H9 (cell line): Measurements from ENCODE around the gene HYAL1. TPM values are rescaled to one million over a fixed set of nuclear protein-coding genes. Genes with fewer than 3 reads are reported as not detected.

ENCODE experiments used
- DNase-seq: peaks from one replicate; pipeline ENCODE4 v3.0.0-alpha.2; 2017
- H2AFZ ChIP-seq: one replicate; pipeline ENCODE4 v1.6.1; 2013; ENCODE audit warnings: mild to moderate bottlenecking, low read length, control low read depth, moderate library complexity
- H2AK5ac ChIP-seq: 2 replicates; pipeline ENCODE4 v1.6.1; 2013; ENCODE audit warnings: low read length, control low read depth, mixed read lengths; ENCODE audit not compliant: insufficient read length
- H2BK120ac ChIP-seq: one replicate; pipeline ENCODE4 v1.6.1; 2013; ENCODE audit warnings: low read depth, mild to moderate bottlenecking, low read length, control low read depth, inconsistent platforms; ENCODE audit not compliant: poor library complexity, severe bottlenecking
- H2BK12ac ChIP-seq: 2 replicates; pipeline ENCODE4 v1.6.1; 2013; ENCODE audit warnings: low read length, control low read depth, mixed read lengths, low read depth; ENCODE audit not compliant: insufficient read length
- H2BK15ac ChIP-seq: 2 replicates; pipeline ENCODE4 v1.6.1; 2013; ENCODE audit warnings: low read depth, low read length, control low read depth
- H2BK20ac ChIP-seq: one replicate; pipeline ENCODE4 v1.6.1; 2013; ENCODE audit warnings: low read depth, mild to moderate bottlenecking, low read length, control low read depth, inconsistent platforms; ENCODE audit not compliant: poor library complexity, severe bottlenecking
- H2BK5ac ChIP-seq: 2 replicates; pipeline ENCODE4 v1.6.1; 2013; ENCODE audit warnings: low read length, control low read depth, mixed read lengths; ENCODE audit not compliant: insufficient read length
- H3K14ac ChIP-seq: 2 replicates; pipeline ENCODE4 v1.6.1; 2013; ENCODE audit warnings: low read length, control low read depth; ENCODE audit not compliant: insufficient read depth
- H3K18ac ChIP-seq: 2 replicates; pipeline ENCODE4 v1.6.1; 2013; ENCODE audit warnings: low read depth, mild to moderate bottlenecking, mixed read lengths, low read length, control low read depth; ENCODE audit not compliant: insufficient read length
- H3K23ac ChIP-seq: 2 replicates; pipeline ENCODE4 v1.6.1; 2013; ENCODE audit warnings: low read length, control low read depth, mixed read lengths, low read depth; ENCODE audit not compliant: insufficient read length
- H3K23me2 ChIP-seq: 2 replicates; pipeline ENCODE4 v1.6.1; 2013; ENCODE audit warnings: low read depth, mild to moderate bottlenecking, mixed read lengths, low read length, control low read depth; ENCODE audit not compliant: insufficient read length, poor library complexity, severe bottlenecking
- H3K27ac ChIP-seq: 2 replicates; pipeline ENCODE4 v1.5.1; 2013; ENCODE audit warnings: low read length, control low read depth, mixed read lengths, low read depth; ENCODE audit not compliant: insufficient read length
- H3K27me3 ChIP-seq: 2 replicates; pipeline ENCODE4 v1.6.1; 2013; ENCODE audit warnings: low read length, control low read depth, inconsistent platforms; ENCODE audit not compliant: insufficient read depth
- H3K4ac ChIP-seq: 2 replicates; pipeline ENCODE4 v1.6.1; 2013; ENCODE audit warnings: low read depth, mild to moderate bottlenecking, control low read depth, inconsistent platforms, low read length, moderate library complexity
- H3K4me1 ChIP-seq: 2 replicates; pipeline ENCODE4 v1.6.1; 2013; ENCODE audit warnings: low read length, control low read depth, inconsistent platforms; ENCODE audit not compliant: insufficient read depth
- H3K4me2 ChIP-seq: 2 replicates; pipeline ENCODE4 v1.6.1; 2013; ENCODE audit warnings: low read length, control low read depth, mixed read lengths; ENCODE audit not compliant: insufficient read length, insufficient read depth
- H3K56ac ChIP-seq: 2 replicates; pipeline ENCODE4 v1.6.1; 2013; ENCODE audit warnings: low read depth, mild to moderate bottlenecking, mixed read lengths, low read length, control low read depth; ENCODE audit not compliant: insufficient read length
- H3K79me1 ChIP-seq: 2 replicates; pipeline ENCODE4 v1.6.1; 2013; ENCODE audit warnings: low read depth, mild to moderate bottlenecking, moderate library complexity, low read length, control low read depth, inconsistent platforms; ENCODE audit not compliant: insufficient read depth, poor library complexity, severe bottlenecking
- H3K79me2 ChIP-seq: 2 replicates; pipeline ENCODE4 v1.6.1; 2013; ENCODE audit warnings: low read length, control low read depth, inconsistent platforms; ENCODE audit not compliant: insufficient read depth
- H3K9ac ChIP-seq: 2 replicates; pipeline ENCODE4 v1.6.1; 2013; ENCODE audit warnings: low read length, control low read depth, mixed read lengths; ENCODE audit not compliant: insufficient read length; ENCODE audit errors: extremely low read depth
- H3K9me3 ChIP-seq: one replicate; pipeline ENCODE4 v1.6.1; 2013; ENCODE audit warnings: low read depth, low read length, inconsistent platforms; ENCODE audit not compliant: control insufficient read depth
- H3T11ph ChIP-seq: one replicate; pipeline ENCODE4 v1.6.1; 2013; ENCODE audit warnings: mild to moderate bottlenecking, low read length, control low read depth, inconsistent platforms
- H4K20me1 ChIP-seq: one replicate; pipeline ENCODE4 v1.6.1; 2013; ENCODE audit not compliant: control insufficient read depth, insufficient read length, insufficient read depth
- H4K5ac ChIP-seq: 2 replicates; pipeline ENCODE4 v1.6.1; 2013; ENCODE audit warnings: low read depth, mild to moderate bottlenecking, mixed read lengths, low read length, control low read depth; ENCODE audit not compliant: insufficient read length
- H4K8ac ChIP-seq: replicated peaks from 2 replicates; pipeline ENCODE4 v1.6.1; 2013; ENCODE audit warnings: low read length, control low read depth, mixed read lengths, low read depth; ENCODE audit not compliant: insufficient read length
- H4K91ac ChIP-seq: 2 replicates; pipeline ENCODE4 v1.6.1; 2013; ENCODE audit warnings: low read depth, mild to moderate bottlenecking, moderate library complexity, mixed read lengths, low read length, control low read depth; ENCODE audit not compliant: insufficient read length
- H3K27ac Mint-ChIP-seq, 3 experiments: 2 replicates in 2 of 3; 3 replicates in 1 of 3; pipeline ENCODE4 v1.8.0; 2020 to 2021; ENCODE audit warnings: mixed read lengths in 3 of 3, mild to moderate bottlenecking in 1 of 3, moderate library complexity in 1 of 3
- H3K27me3 Mint-ChIP-seq: 2 replicates; pipeline ENCODE4 v1.8.0; 2021; ENCODE audit warnings: low read depth, mild to moderate bottlenecking, moderate library complexity, mixed read lengths
- H3K36me3 Mint-ChIP-seq, 3 experiments: 2 replicates in 2 of 3; 3 replicates in 1 of 3; pipeline ENCODE4 v1.8.0; 2020 to 2021; ENCODE audit warnings: low read depth in 3 of 3, mixed read lengths in 3 of 3; ENCODE audit not compliant: insufficient read depth in 1 of 3
- H3K4me1 Mint-ChIP-seq, 2 experiments: 2 replicates each; pipeline ENCODE4 v1.8.0; 2020; ENCODE audit warnings: mixed read lengths in 2 of 2
- H3K4me3 Mint-ChIP-seq, 2 experiments: 2 replicates in 1 of 2; 3 replicates in 1 of 2; pipeline ENCODE4 v1.8.0; 2020 to 2021; ENCODE audit warnings: mild to moderate bottlenecking in 2 of 2, mixed read lengths in 2 of 2, moderate library complexity in 1 of 2
- H3K9me3 Mint-ChIP-seq, 2 experiments: 2 replicates in 1 of 2; 3 replicates in 1 of 2; pipeline ENCODE4 v1.8.0; 2020; ENCODE audit warnings: mild to moderate bottlenecking in 2 of 2, mixed read lengths in 2 of 2, moderate library complexity in 1 of 2
- CTCF ChIP-seq: fragments of 200-600 bp; sonication (generic); conservative IDR thresholded peaks from 3 replicates; pipeline ENCODE4 v1.8.0; 2021; ENCODE audit warnings: antibody characterized with exemption, mild to moderate bottlenecking
- whole genome bisulfite sequencing: extraction: QIAGEN DNeasy Blood & Tissue Kit; methylation state at CpG from one replicate; pipeline ENCODE4 v1.1.7; 2013; ENCODE audit warnings: missing lambda C conversion rate, low lambda C conversion rate, mixed read lengths; ENCODE audit not compliant: insufficient read length; ENCODE audit errors: extremely low coverage; 5-methylcytosine and 5-hydroxymethylcytosine counted together
- total RNA-seq: library from RNA; stranded (reverse); gene quantifications from 2 replicates; pipeline ENCODE4 v1.2.1, GENCODE V29; 2021

Gene HYAL1
- total RNA-seq, 1 experiment from 2014 or later = 2.0 TPM

- Histone ChIP-seq H2BK5ac (no peak overlapping the region), H3K9me3 (no peaks in the 10 kb centered on the region), H3K79me2 (no peaks in the 10 kb centered on the region), H4K5ac (no peak overlapping the region), H3K23ac (no peak overlapping the region), H4K20me1 (no peaks in the 10 kb centered on the region), H3K4me2 (no peak overlapping the region), H3K27ac (no peak overlapping the region), H4K91ac (no peak overlapping the region), H3K4ac (no peak overlapping the region), H2AFZ (no peak overlapping the region), H4K8ac (no peak overlapping the region), H3K18ac (no peak overlapping the region), H3T11ph (no peak overlapping the region), H3K27me3 (peaks cover 16% of the 10 kb centered on the region; the same call in 1 of the 2 replicates), H2BK120ac (no peak overlapping the region), H2AK5ac (no peak overlapping the region), H3K23me2 (peaks cover 4% of the 10 kb centered on the region), H3K9ac (no peak overlapping the region), H3K14ac (no peak overlapping the region), H3K79me1 (no peaks in the 10 kb centered on the region), H2BK20ac (no peak overlapping the region), H2BK15ac (no peak overlapping the region), H3K4me1 (peaks cover 2% of the 10 kb centered on the region; the same call in 1 of the 2 replicates), H3K56ac (no peak overlapping the region), H2BK12ac (no peak overlapping the region)
- H3K27ac Mint-ChIP-seq = peak overlapping the region in 1 of 3 experiments; percentile 87; a peak in 1 of 7 replicates
- WGBS = no CpG with 5 or more reads among the region's 8 CpGs
- no peak overlapping the region; a peak in 1 of 5 replicates for H3K4me3 Mint-ChIP-seq
- DNase-seq = no peak
- peaks cover 46 to 65% of the 10 kb centered on the region in 2 experiments for H3K4me1 Mint-ChIP-seq
- H3K9me3 Mint-ChIP-seq = no peaks in the 10 kb centered on the region; a peak in 1 of 5 replicates
- H3K27me3 Mint-ChIP-seq = peaks cover 25% of the 10 kb centered on the region
- TF ChIP-seq CTCF = no peak
- H3K36me3 Mint-ChIP-seq = no peaks in the 10 kb centered on the region; a peak in 1 of 7 replicates
Observed at GRCh38 chr3:50269977-50270413, 33.4 kb downstream of the HYAL1 start.
